GM18508 (cell line): ENCODE data around the gene ADIPOR1.
"Not testable (repeated sequence)": the region's sequence is repeated elsewhere in the genome, so short reads cannot be mapped to it uniquely, and the experiment has no call there.

ENCODE experiments used
- ATAC-seq: cut with Tn5 transposase; IDR thresholded peaks from one replicate; pipeline ENCODE4 v1.9.1; 2021; ENCODE audit warnings: moderate number of reproducible peaks; ENCODE audit not compliant: insufficient read depth, unreplicated experiment

ADIPOR1 gene

GRCh38 chr1:202957733-202958543, at the start of gene ADIPOR1:
Gene ADIPOR1 (minus strand): TSS chr1:202958312. CDS start chr1:202951070, 7,242 bp downstream.
- ATAC-seq, result peak; percentile 86

GRCh38 chr1:203006948-203007871, 49.1 kb upstream of the ADIPOR1 start, which contains the start of gene TMEM183A:
Gene TMEM183A (plus strand): TSS chr1:203007374. CDS start chr1:203007466, 92 bp downstream.
- ATAC-seq, result peak; percentile 71

GRCh38 chr1:203005395-203006142, 47.5 kb upstream of the ADIPOR1 start:
- ATAC-seq, result not testable (repeated sequence)

GRCh38 chr1:203002951-203003350, 44.8 kb upstream of the ADIPOR1 start:
- ATAC-seq, result no peak

- ATAC-seq, result no peak
Measured at GRCh38 chr1:203001986-203002385, 43.9 kb upstream of the ADIPOR1 start.

GRCh38 chr1:203000217-203000944, 42.3 kb upstream of the ADIPOR1 start:
- no peak for ATAC-seq

GRCh38 chr1:202998836-202999750, 41.0 kb upstream of the ADIPOR1 start:
- ATAC-seq, result no peak

- no peak for ATAC-seq
Measured at GRCh38 chr1:202994756-202995155, 36.6 kb upstream of the ADIPOR1 start.

GRCh38 chr1:202991112-202991511, 33.0 kb upstream of the ADIPOR1 start:
- ATAC-seq, result no peak

- no peak for ATAC-seq
Measured at GRCh38 chr1:202989879-202990278, 31.8 kb upstream of the ADIPOR1 start.

GRCh38 chr1:202987922-202988583, 29.9 kb upstream of the ADIPOR1 start:
- ATAC-seq, result no peak

- ATAC-seq, result no peak
Measured at GRCh38 chr1:202987255-202987654, 29.1 kb upstream of the ADIPOR1 start.

- ATAC-seq, result not testable (repeated sequence)
Measured at GRCh38 chr1:202986120-202986519, 28.0 kb upstream of the ADIPOR1 start.

- no peak for ATAC-seq
Measured at GRCh38 chr1:202982715-202983430, 24.8 kb upstream of the ADIPOR1 start.

GRCh38 chr1:202981939-202982338, 23.8 kb upstream of the ADIPOR1 start:
- ATAC-seq, result no peak

GRCh38 chr1:202979459-202979858, 21.3 kb upstream of the ADIPOR1 start:
- no peak for ATAC-seq

- no peak for ATAC-seq
Measured at GRCh38 chr1:202976633-202977032, 18.5 kb upstream of the ADIPOR1 start.
